Ammon's horn (tissue), 1 donor: Measurements from ENCODE around the gene TUBB.
"Not testable (repeated sequence)": the region's sequence is repeated elsewhere in the genome, so short reads cannot be mapped to it uniquely, and the experiment has no call there.

Source experiments
- DNase-seq: peaks from one replicate; pipeline ENCODE4 v3.0.0-alpha.2; 2016; ENCODE audit warnings: low spot score

The TUBB gene

GRCh38 chr6:30717845-30718720, 2.1 kb upstream of the TUBB start:
- DNase-seq: not testable (repeated sequence)

GRCh38 chr6:30719356-30719755, 796 bp upstream of the TUBB start:
- DNase-seq: no peak

- peak; percentile 44 for DNase-seq
These were observed 616 bp downstream of the TUBB start for GRCh38 chr6:30720738-30721197.

- peak; percentile 90 for DNase-seq
These were observed 1.3 kb downstream of the TUBB start for GRCh38 chr6:30721198-30722024.

GRCh38 chr6:30722025-30722279, 1.8 kb downstream of the TUBB start:
- DNase-seq: not testable (repeated sequence)

GRCh38 chr6:30722280-30723112, 2.3 kb downstream of the TUBB start:
- DNase-seq: peak; percentile 83

GRCh38 chr6:30723159-30723842, 3.1 kb downstream of the TUBB start:
- not testable (repeated sequence) for DNase-seq

- not testable (repeated sequence) for DNase-seq
These were observed 3.9 kb downstream of the TUBB start for GRCh38 chr6:30723843-30724741.

GRCh38 chr6:30724906-30725667, 4.9 kb downstream of the TUBB start:
- no peak for DNase-seq

GRCh38 chr6:30725713-30726505, 5.8 kb downstream of the TUBB start:
- no peak for DNase-seq

- no peak for DNase-seq
These were observed 6.6 kb downstream of the TUBB start for GRCh38 chr6:30726506-30727413.

GRCh38 chr6:30727920-30728553, 7.9 kb downstream of the TUBB start:
- no peak for DNase-seq

GRCh38 chr6:30730601-30731435, 10.7 kb downstream of the TUBB start:
- DNase-seq: peak; percentile 67

GRCh38 chr6:30732237-30732943, 12.2 kb downstream of the TUBB start:
- DNase-seq: peak; percentile 49

GRCh38 chr6:30735668-30736314, 15.6 kb downstream of the TUBB start:
- no peak for DNase-seq
